Inflammatory macrophage treated with lipopolysaccharide for 4 hours (primary cell): Measurements from ENCODE around the gene PARP12.

Experiments
- DNase-seq: peaks from one replicate; pipeline ENCODE4 v3.0.0-alpha.2; 2020

PARP12 gene

DNA sequence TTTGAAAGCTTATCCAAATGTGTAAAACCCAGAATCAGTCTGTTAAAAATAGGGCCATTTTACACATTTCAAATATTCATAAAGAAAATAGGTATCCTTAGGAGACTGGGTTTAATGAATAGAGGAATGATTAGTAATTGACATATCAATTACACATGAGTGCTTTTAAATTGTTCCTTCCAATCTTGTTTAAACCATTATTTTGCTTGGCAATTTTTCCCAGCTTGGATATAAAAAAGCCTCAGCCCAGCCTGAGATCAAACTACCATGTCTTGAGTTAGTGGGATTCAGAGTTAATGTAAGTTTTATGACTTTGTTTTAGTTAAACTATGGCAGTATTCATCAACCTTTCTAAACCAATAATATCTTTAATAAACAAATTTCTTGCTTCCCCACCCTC is 28.3 kb downstream of the PARP12 start:
- DNase-seq: no peak

DNA sequence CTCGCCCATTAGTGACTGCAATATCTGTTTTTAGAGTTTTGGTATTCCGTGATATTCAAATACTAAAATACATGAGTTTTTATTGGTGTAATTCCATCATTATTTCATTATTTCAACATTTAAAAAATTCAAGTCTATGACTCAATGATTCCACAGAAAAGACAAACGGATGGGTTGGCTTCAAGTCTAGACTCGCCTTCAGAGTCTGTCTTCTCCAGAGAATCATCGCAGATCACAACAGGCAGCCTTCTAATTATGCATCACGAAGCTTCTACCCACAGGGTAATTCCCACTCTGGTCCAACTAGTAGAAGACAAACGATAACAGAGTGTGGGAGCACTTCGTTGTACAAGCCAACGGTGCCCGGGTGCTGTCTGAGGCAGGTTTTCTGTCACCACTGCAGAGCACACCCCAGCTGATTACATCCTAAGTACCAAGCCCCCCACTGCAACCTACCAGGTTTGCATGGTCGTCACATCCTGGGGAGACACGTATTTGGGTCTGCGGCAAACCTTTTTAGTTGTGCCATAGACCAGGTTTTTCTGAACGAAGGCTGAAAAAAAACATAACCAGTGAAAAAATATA is 28.9 kb downstream of the PARP12 start:
- no peak for DNase-seq

DNA sequence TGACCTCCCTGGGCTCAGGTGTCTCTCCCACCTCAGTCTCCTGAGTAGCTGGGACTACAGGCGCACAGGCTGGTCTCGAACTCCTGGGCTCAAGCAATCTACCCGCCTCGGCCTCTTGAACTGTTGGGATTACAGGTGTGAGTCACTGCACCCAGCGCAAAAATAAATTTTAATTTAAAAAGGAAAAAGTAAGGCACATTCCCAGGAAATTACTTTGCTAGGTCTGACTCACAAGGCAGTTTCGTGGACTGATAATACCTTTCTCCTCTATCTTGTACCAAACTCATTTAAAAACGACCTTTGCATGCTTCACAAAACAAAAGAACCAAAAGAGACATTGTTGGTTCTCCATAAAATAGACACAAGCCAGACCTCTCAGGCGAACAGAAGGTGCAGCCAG is 29.7 kb downstream of the PARP12 start:
- DNase-seq: no peak

DNA sequence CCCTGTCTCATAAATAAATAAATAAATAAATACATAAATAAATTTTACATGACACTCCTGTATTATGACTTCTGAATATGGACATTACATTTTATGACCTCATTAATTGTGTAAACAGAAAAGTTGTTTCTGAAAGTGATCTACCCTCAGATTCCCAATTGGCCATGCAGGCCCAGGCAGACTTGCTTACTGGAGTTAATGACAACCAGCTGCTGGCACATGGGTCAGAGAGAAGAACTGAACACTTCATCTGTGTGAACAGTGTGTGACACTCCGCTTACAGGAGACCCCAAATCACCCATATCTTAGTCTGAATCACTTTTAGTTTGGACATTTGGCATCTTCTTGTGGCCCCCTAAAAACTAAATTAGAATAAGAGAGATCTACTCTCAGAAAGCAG is 31.4 kb downstream of the PARP12 start:
- no peak for DNase-seq

DNA sequence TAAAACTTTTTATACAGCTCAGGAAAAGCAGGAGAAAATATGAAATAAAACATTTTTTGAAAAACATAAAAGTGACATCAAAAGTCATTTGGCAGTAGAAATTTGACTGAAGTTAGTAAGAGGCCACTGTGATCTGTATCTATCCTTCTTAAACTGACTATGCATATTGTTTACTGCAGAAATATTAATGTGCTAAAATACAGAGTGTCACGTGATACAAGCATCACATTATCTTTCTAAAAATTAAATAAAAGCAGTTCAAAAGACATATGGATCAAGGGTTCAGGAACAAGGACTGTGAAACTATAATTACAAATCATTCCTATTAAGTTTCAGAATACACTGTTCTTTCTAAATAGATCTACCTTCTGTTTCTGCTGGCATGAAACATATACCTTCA is 33.7 kb downstream of the PARP12 start:
- DNase-seq: no peak

DNA sequence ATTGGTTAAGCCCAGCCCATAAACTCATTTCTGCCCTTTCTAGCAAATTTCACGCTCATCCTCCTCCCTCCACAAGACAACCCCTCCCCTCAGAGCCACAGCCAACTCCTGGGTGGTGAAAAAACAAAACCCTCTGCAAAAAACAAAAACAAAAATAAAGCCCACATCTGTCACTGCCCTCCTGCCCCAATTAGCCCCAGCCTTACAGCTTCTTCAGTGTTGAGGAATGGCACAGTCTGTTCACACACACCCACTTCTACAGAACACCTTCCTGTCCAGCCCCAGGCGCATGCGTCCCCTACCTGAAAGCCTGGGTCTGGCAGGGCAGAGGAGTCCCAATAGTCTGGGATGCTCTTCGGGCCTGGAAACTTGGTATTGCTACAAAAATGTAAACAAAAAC is 34.4 kb downstream of the PARP12 start:
- DNase-seq: no peak

DNA sequence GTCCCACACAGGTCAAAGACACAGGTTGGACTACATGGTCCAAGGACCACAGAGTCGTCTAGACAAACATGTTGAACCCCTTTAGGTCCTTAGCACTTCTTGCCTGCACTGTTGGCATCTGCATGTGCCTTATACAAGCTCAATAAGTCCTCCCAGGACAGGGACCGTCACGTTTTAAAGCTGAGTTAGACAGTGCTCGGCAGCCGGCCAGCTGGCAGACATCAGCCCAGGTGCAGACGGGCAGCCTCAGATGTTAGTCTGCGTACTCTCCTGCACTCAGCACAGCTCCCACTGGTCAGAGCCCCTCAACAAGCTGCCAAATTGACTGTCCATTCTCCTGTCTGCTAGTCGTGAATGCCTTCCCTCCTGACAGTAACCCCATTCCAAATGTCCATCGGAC is 34.9 kb downstream of the PARP12 start:
- no peak for DNase-seq

DNA sequence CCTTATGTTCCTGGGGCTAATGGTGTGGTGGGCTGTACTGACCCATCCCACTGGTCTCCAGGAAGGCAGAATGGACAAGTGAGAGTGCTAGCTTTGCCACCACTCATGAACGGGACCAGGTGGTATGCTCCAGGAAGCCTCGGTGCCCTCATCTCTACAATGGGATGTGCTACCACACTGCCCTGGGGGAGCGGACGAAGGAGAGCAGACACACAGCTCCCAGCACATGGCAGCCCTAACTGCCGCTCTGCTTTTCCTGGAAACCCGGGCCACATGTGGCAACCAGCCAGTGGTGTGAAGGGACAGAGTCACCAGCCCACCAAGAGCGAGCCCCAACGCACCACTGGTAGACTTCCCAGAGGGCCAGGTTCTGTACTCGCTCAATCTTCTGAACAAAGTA is 35.8 kb downstream of the PARP12 start:
- no peak for DNase-seq

DNA sequence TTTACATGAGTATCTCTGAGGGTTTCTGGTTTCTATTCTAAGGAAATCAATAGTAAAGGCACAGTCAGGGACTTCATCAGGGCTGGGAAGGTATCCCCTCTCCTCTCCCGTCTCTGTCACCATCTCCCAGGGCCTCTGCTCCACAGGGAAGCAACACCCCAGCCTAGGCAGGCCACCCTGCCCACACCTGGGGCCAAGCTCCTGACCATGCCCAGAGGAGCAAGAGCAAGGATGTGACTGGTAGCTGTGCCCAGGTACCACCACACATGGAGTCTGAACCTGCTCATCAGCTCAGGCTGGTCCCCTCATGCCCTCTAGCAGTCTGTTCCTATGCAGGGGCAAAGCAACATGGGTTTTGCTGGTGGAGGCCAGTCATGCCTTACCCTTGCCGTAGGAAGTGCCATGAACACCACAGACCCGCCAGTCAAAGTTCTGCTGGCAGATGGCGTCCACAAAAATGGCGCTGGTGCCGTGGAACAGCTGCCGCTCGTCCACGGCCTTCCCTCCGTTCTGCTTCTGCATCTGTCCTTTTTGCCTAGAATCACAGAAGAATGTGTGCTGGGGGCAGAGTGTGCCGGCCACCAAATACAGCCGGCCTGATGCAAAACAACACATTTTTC is 36.8 kb downstream of the PARP12 start:
- DNase-seq: no peak

DNA sequence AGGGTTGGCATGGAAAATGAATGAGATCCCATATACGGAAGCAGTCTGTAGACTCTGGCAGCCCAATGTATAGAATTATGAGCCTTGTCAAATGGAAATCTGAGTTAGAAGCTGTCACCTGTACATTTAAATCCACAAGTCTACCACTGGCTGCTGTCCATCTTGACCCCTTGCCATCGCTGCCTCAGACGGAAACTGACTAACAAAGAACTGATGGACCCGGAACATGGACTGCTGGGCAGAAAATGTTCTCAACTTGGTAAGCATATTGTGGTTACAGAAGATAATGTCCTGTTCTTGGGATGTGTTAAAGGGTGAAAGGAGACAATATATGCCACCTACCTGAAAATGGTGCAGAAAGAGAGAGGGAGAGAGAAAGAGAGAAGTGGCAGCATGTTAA is 37.5 kb downstream of the PARP12 start:
- no peak for DNase-seq

DNA sequence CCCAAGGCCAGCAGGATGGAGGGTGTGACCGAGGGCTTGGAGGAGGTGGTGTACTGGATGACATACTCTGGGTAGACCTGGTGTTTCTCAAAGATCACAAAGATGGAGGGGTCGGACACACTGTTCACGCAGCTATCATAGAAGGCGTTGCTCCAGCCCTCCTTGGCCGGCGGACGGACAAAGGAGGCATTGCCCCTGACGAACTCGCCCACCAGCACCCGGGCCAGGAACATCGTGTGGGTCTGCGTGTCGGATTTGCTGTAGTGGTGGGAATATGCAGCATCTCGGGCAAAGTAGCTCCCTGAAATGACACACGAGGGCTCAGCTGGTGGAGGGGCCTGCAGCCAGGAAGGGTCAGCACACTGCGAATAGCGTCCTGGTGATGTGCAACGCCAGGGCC is 38.2 kb downstream of the PARP12 start:
- no peak for DNase-seq

DNA sequence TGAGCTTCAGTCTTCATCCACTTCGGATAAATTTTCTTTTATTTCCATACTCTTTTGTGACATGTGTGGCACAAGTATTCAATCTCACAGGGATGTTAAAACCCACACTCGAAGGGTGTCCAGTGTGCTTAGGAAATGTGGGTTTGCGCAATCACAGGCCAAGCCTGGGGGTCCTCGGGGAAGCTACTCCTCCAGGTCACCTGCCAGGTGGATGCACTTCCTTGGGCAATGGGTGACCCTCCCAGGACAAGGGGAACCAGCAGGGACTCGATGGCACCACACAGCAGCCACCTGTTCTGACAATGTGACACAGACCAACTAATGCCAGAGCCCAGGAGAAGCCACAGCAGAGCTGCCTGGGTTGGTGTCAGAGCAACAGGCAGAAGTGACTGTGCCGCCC is 39.0 kb downstream of the PARP12 start:
- DNase-seq: no peak

DNA sequence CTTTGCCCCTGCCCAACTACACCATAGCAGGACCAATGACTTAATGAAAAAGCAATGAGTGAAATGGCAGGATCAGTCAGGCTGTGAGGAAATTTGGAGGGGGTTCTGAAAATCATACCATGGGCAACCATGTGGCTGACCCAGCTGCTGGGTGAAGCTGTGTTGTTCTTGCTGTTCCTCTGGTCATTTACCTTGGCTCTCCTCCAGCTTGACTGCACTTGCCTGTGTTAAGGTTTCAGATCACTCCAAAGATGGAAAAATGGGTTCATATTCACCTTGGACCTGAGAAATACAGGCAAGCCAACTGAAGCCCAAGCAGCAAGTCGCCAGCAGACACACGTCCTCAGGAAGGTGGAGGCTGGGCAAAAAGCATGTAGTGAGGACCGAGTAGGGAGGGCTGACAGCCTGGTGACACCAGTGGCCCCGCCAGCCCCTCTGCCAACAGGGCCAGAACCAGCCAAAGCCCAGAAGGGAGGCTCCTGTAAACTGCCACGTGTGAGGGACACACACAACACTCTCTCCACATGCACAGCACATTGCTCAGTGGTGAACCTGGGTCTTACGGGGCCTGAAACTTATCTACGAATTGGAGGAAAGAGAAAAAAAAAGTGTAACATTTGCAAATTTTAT is 40.1 kb downstream of the PARP12 start:
- no peak for DNase-seq

DNA sequence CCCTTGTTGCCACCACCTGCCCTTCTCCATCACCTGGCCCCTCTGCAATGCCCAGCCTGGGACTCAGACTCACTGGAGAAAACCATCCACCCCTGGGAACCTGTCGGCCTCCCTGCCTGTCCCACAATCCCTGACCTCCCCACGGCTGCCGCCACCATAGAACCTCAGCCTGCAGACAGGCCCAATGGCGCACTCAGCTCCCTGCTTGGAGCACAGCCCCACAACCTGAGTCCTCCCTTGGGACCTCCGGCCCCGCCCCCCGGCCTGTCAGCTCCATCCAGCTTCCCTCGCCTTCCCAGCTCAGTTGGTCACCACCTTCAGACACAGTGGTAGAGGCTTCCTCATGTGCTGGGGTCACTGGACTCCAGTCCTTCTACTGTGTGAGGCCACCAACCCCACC is 41.1 kb downstream of the PARP12 start:
- DNase-seq: no peak

DNA sequence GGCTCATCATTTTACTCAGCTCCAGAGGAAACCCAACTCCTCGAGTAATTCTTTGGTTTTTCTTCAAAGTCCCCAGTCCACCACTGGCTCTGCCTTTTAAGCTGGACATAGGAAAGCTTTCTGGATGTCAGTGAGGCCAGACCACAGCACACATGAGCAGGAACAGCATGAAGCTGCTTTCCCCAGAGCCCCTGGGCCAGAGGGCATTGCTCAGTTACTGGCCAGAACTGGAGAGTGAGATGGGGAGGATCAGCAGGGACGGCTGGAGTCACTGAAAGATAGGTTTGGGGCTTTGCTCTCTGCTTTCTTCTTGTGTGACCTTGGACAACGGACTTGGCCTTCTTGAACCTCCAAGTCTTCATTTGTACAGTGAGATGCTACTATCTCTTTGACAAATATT is 43.1 kb downstream of the PARP12 start:
- DNase-seq: no peak

DNA sequence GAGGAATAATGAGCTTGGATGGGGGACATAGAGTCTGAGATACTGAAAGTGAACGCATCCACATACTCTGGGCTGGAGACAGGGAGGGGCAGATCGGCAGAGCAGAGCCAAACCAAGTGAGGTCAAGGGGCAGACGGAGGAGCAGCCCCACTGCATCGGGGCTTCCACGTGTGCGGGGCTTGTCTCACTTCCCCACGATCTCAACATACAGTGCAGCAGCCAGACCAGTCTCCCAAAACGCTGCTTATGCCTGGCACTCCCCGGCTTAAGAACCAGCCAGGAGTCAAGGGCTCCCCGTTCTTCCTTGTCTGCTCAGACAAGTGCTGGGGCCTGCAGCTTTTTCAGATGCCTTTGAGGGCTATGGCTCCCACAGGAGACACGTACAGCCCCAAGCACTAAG is 43.6 kb downstream of the PARP12 start:
- DNase-seq: no peak

DNA sequence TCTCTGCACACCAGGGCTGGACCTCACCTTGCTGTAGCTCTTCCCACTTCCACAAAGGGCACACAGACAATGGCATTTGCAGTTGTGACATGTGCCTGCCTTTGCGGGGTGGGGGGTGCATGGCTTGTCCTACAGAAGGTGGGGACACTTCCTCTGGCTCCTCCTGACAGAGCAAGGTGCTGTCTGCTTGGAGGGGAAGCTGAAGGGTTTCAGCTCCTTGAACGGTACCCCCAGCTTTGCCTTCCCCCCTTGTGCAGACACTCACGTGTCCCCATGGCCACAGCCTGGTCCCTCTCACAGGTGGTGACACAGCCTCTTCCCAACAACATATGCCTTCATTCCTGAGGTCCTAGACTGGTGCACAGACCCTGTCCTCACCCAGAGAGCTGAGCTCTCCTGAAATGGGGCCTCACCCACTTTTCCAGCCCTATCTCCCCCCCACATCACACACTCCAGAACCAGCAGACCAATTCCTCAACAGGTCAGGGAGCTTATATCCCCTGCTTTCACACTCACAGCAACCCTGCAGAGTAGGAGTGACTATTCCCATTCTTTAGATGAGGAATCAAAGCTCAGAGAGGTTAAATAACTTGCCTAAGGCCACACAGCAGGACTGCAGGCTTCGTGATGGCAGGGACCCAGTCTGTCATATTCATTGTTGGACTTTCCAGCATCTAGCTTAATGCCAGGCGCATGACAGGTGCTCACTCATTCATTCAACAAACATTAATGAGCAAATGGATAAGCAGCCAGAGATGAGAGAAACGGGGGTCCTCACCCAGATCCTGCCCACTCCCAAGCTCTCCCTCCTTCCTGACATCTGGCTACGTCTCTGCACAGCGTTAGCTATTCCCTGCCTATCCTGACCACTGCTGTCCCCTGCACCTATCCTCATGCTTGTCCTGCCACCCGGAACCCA is 44.4 kb downstream of the PARP12 start:
- DNase-seq: no peak

DNA sequence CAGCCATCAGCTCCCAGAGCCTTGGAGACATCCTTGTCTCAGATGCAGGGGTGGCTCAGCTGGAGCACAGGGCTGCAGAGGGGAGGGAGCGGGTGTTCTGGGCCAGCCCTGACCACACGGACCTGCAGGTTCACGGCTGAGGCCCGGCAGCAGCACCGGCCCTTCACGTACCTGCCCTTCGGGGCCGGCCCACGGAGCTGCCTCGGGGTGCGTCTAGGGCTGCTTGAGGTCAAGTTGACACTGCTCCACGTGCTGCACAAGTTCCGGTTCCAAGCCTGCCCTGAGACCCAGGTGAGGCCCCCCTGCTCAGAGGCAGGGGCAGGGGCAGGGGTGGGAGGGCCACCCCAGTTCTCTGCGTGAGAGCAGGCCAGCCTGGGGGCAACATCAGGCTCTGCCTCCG is 45.2 kb downstream of the PARP12 start:
- DNase-seq: no peak

DNA sequence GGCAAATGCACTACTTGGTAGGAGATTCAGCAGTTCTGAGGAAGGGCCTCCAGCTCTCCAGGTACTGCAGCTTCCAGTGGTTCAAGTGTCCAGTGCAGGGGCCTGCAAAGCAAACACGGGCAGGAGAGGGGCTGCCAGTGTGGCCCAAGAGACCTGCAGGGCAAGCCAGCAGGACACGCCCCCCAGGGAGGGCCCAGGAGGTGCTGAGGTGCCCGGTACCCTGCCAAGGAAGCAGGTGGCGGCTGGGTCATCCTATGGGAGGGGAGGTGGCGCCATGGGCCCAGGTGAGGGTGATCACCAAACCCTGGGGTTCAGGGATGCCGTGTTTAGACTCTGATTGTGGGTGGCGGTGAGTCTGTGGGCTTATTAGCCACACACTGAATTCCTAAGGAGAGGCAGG is 45.7 kb downstream of the PARP12 start:
- DNase-seq: no peak

DNA sequence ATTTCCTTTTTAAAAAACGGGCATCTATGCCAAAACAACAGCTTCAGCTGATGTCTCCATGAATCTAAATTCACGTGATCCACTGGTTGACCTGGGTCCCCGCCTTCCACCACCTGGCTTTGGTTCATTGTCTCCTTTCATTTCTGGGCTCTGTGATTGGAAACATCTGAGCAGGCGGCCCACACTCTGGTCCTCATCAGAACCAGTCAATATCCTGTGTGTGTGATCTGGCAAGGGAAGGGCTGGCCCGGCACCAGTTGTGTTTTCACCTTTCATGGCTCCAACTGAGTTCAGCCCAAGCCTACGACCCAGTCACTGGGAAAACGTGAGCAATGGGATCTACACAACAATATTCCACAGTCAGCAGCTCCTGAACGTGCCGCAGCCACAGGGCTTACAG is 46.2 kb downstream of the PARP12 start:
- DNase-seq: no peak

DNA sequence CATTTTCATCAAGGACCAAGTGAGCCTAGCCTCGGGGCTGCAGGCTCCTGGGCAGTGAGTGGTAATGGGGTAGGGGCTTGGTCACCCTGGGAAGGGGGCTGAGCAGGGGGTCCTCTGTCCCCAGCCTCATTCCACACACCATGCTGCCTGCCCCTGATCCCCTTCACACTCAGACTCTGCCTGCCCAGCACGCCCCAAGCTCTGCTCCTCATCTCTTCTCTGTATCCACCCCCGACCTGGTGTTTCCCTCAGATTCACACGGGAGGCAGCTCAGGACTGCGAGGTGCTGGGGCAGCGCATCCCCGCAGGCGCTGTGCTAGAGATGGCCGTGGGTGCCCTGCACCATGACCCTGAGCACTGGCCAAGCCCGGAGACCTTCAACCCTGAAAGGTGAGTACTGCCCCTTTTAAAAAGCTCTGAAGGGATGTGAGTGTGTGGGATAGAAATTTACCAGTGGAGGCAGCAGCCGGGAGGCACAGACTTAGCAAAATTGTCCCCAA is 47.2 kb downstream of the PARP12 start:
- DNase-seq: no peak

DNA sequence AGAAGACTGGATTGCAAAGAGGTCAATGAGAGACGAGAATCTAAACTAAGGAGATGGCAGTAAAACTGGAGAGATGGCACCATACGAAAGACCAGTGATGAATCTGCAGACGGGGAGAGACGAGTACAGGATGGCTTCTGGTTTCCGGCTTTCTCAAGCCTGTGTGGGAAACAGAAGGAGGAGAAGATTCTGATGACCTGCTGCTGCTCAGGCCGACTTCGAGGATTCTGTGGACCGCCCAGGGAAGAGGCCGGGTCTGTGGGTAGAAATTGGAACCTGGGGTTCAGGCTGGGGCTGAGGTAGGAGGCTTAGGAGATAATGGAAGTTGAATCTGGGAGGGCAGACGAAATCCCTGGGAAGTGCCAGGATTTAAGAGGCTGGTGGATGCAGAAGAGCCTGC is 48.6 kb downstream of the PARP12 start:
- DNase-seq: no peak

DNA sequence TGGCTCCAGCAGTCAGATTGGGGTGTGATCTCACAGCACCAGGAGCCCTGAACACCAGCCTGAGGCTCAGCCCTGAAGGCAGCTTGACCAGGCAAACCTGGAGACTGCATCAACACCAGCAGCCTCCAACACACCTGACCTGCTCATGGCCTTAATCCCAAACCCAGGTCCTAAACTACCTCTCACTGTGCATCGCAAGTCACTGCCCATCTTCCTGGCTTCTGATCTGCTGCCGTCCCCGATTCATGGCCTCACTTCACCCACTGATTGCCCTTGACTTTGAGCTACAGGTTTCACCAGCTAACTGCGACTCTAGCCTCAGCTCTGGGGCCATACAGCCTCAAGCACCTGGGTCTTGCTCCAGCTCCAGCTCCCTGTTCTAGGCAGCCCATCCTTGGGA is 49.1 kb downstream of the PARP12 start:
- DNase-seq: no peak
